ENCODE data around the gene SLC4A1. TPM values are rescaled to one million over a fixed set of nuclear protein-coding genes. Genes with fewer than 3 reads are reported as not detected.

The SLC4A1 gene
- total and polyA plus RNA-seq, 2 of the 13 experiments (the other 11 are each of a cell fraction or from before 2014, with no cell fraction given) = not detected

- TF ChIP-seq ZBTB39 (CRISPR knock-in tag; IDR thresholded peaks at IDR 0.05) = no peak
- TF ChIP-seq UBTF (CRISPR knock-in tag; IDR thresholded peaks at IDR 0.05) = peak; percentile 53
- no peak for TF ChIP-seq HMG20A (CRISPR knock-in tag; IDR thresholded peaks at IDR 0.05; ENCODE audit: borderline replicate concordance)
- peak; percentile 64 for TF ChIP-seq RBFOX2 (IDR thresholded peaks at IDR 0.05; ENCODE audit: low read depth, low read length)
- TF ChIP-seq KDM5A (IDR thresholded peaks at IDR 0.05; ENCODE audit: borderline replicate concordance, low read length) = peak; percentile 56
- TF ChIP-seq ZEB1 (IDR thresholded peaks at IDR 0.05; ENCODE audit: insufficient replicate concordance, low read depth) = no peak
- TF ChIP-seq FOXP1 (IDR thresholded peaks at IDR 0.05) = no peak
- TF ChIP-seq FOXP1 (CRISPR knock-in tag; IDR thresholded peaks at IDR 0.05) = no peak
- TF ChIP-seq ZNF276 (CRISPR knock-in tag; IDR thresholded peaks at IDR 0.05; ENCODE audit: low read depth) = no peak
- TF ChIP-seq CCDC6 (CRISPR knock-in tag; IDR thresholded peaks at IDR 0.05) = 0 out of 2 replicates have a peak, but pooled peaks have one; percentile 2
- no peak for TF ChIP-seq TOPORS (CRISPR knock-in tag; IDR thresholded peaks at IDR 0.05)
- no peak for TF ChIP-seq XRCC5 (optimal IDR thresholded peaks at IDR 0.05; ENCODE audit: low read length)
- TF ChIP-seq ZNF792 (CRISPR knock-in tag; IDR thresholded peaks at IDR 0.05) = no peak
- no peak for TF ChIP-seq HNF1B (CRISPR knock-in tag; IDR thresholded peaks at IDR 0.05)
- TF ChIP-seq POLR2AphosphoS2 (IDR thresholded peaks at IDR 0.05; ENCODE audit: low read depth, low read length) = no peak
- no peak for TF ChIP-seq ZNF724P (CRISPR knock-in tag; IDR thresholded peaks at IDR 0.05; ENCODE audit: borderline replicate concordance)
- peak; percentile 52 for TF ChIP-seq MAZ (IDR thresholded peaks at IDR 0.05; ENCODE audit: borderline replicate concordance, low read depth, low read length)
- no peak for TF ChIP-seq MAZ (CRISPR knock-in tag; IDR thresholded peaks at IDR 0.05; ENCODE audit: low read depth)
- TF ChIP-seq MLXIP (CRISPR knock-in tag; IDR thresholded peaks at IDR 0.05; ENCODE audit: borderline replicate concordance) = no peak
Measured at GRCh38 chr17:44198721-44199552, 69.0 kb downstream of the SLC4A1 start (continued).
